Stomach (tissue), 4 donors: Measurements from ENCODE around the gene DCAF6.

Source experiments
- CTCF ChIP-seq, 7 experiments: fragments of 450-650 bp in 4 of 7; fragments of 200-600 bp in 3 of 7; sonication (generic) in 3 of 7; IDR thresholded peaks; one replicate each; pipeline ENCODE4 v1.5.1; 2016 to 2019; ENCODE audit warnings: antibody characterized with exemption in 7 of 7, control low read depth in 2 of 7, mild to moderate bottlenecking in 1 of 7
- POLR2AphosphoS5 ChIP-seq, 3 donors: sonication (generic); formaldehyde crosslinking; IDR thresholded peaks; one replicate each; pipeline ENCODE4 v1.6.1; 2016; ENCODE audit warnings: antibody characterized with exemption in 3 of 3

GRCh38 chr1:167904652-167905130 lies 31.8 kb upstream of the DCAF6 start:
- TF ChIP-seq CTCF (IDR thresholded peaks at IDR 0.05) = no peak
- TF ChIP-seq POLR2AphosphoS5 (IDR thresholded peaks at IDR 0.05) = no peak
